GM12878 (cell line): Measurements from ENCODE around the gene KCNN3. TPM values are rescaled to one million over a fixed set of nuclear protein-coding genes. Genes with fewer than 3 reads are reported as not detected.

Experiments used
- ATAC-seq: fragments of 200-7000 bp; cut with Tn5 transposase; 3 replicates; pipeline ENCODE4 v1.9.1; 2020; ENCODE audit warnings: mild to moderate bottlenecking, moderate library complexity
- BruUV-seq: library from RNA; stranded (reverse); fragments of 400-500 nt; replicated peaks from 2 replicates; lab custom pipeline; 2021; lab: Mats Ljungman, UMichigan
- CTCF ChIA-PET: fragments of 300-600 bp; sonication (Branson Sonifier 250); formaldehyde crosslinking; extraction: SDS; loops from one replicate; lab custom pipeline; 2021; ENCODE audit warnings: inconsistent platforms; lab: Yijun Ruan, JAX
- POLR2A ChIA-PET: fragments of 350-600 bp; formaldehyde crosslinking; extraction: SDS; loops from one replicate; lab custom pipeline; 2021; ENCODE audit warnings: inconsistent platforms; lab: Charles Lee
- RAD21 ChIA-PET: fragments of 300-600 bp; sonication (Branson Sonifier 250); formaldehyde crosslinking; loops from one replicate; lab custom pipeline; 2023; ENCODE audit warnings: antibody characterized with exemption; ENCODE audit not compliant: unreplicated experiment; lab: Charles Lee
- SMC1A ChIA-PET: fragments of 300-600 bp; sonication (Branson Sonifier 250); formaldehyde crosslinking; loops from one replicate; lab custom pipeline; 2023; ENCODE audit not compliant: unreplicated experiment, uncharacterized antibody; lab: Charles Lee
- DNase-seq: peaks from one replicate; pipeline ENCODE4 v3.0.0-alpha.2; 2011; ENCODE audit warnings: low read depth, low spot score
- FAIRE-seq: peaks from 3 replicates; lab custom pipeline; 2011; peaks lifted over from hg19 to GRCh38; lab: Jason Lieb, UNC
- H2AFZ ChIP-seq: 2 replicates; pipeline ENCODE4 v1.6.0; 2011; ENCODE audit warnings: low read depth, low read length, control low read depth; ENCODE audit not compliant: control insufficient read depth
- H3K27ac ChIP-seq: 2 replicates; pipeline ENCODE4 v1.5.1; 2011; ENCODE audit warnings: control low read depth; ENCODE audit not compliant: control insufficient read depth, insufficient read depth
- H3K27me3 ChIP-seq, 2 experiments: replicated peaks in 1 of 2; 2 replicates each; pipeline versions ENCODE4 v1.6.0 to v1.6.1; 2011; ENCODE audit warnings: low read length in 1 of 2; ENCODE audit not compliant: control insufficient read depth in 2 of 2, insufficient read depth in 2 of 2
- H3K36me3 ChIP-seq, 2 experiments: 2 replicates each; pipeline ENCODE4 v1.5.1; 2011; ENCODE audit warnings: low read length in 1 of 2; ENCODE audit not compliant: control insufficient read depth in 2 of 2, insufficient read depth in 2 of 2
- H3K4me1 ChIP-seq: 2 replicates; pipeline ENCODE4 v1.6.1; 2011; ENCODE audit warnings: mild to moderate bottlenecking, low read length, moderate library complexity, mixed read lengths; ENCODE audit not compliant: control insufficient read depth, insufficient read depth
- H3K4me2 ChIP-seq: 2 replicates; pipeline ENCODE4 v1.6.0; 2011; ENCODE audit warnings: control low read depth; ENCODE audit not compliant: control insufficient read depth, insufficient read depth
- H3K4me3 ChIP-seq: fragments of 200-600 bp; sonication (generic); 2 replicates; pipeline ENCODE4 v1.5.1; 2016
- H3K79me2 ChIP-seq: 2 replicates; pipeline ENCODE4 v1.6.0; 2011; ENCODE audit warnings: low read length; ENCODE audit not compliant: control insufficient read depth, insufficient read depth
- H3K9ac ChIP-seq: 2 replicates; pipeline ENCODE4 v1.8.0; 2011; ENCODE audit warnings: low read length, control low read depth, mixed read lengths; ENCODE audit not compliant: control insufficient read depth, insufficient read depth
- H3K9me3 ChIP-seq: replicated peaks from 3 replicates; pipeline ENCODE4 v1.5.1; 2011; ENCODE audit warnings: mild to moderate bottlenecking, low read length; ENCODE audit not compliant: control insufficient read depth, insufficient read depth
- H4K20me1 ChIP-seq: 2 replicates; pipeline ENCODE4 v1.6.0; 2011; ENCODE audit not compliant: control insufficient read depth, insufficient read depth
- BCL11A ChIP-seq: IDR thresholded peaks from 2 replicates; pipeline ENCODE4 v1.6.1; 2011; ENCODE audit warnings: low read depth, low read length
- CEBPB ChIP-seq, 2 experiments: fragments of 150-350 bp in 1 of 2; IDR thresholded peaks; 2 replicates each; pipeline ENCODE4 v1.6.1; 2012 to 2014; ENCODE audit warnings: low read depth in 2 of 2, low read length in 2 of 2, borderline replicate concordance in 1 of 2, inconsistent platforms in 1 of 2
- CREM ChIP-seq: IDR thresholded peaks from 2 replicates; pipeline ENCODE4 v1.6.1; 2014; ENCODE audit warnings: antibody characterized with exemption, low read depth
- IKZF1 ChIP-seq: fragments of 450-650 bp; conservative IDR thresholded peaks from 2 replicates; pipeline ENCODE4 v1.6.1; 2017; ENCODE audit warnings: antibody characterized with exemption, mild to moderate bottlenecking
- KAT2A ChIP-seq: conservative IDR thresholded peaks from 2 replicates; pipeline ENCODE4 v1.6.1; 2011; ENCODE audit warnings: low read depth, low read length; ENCODE audit not compliant: control insufficient read depth
- MEF2B ChIP-seq: fragments of 450-650 bp; IDR thresholded peaks from 2 replicates; pipeline ENCODE4 v1.6.1; 2018; ENCODE audit warnings: mild to moderate bottlenecking, moderate library complexity; ENCODE audit not compliant: partially characterized antibody, poor library complexity, severe bottlenecking
- MYB ChIP-seq: fragments of 150-350 bp; IDR thresholded peaks from 2 replicates; pipeline ENCODE4 v1.6.1; 2014; ENCODE audit warnings: mild to moderate bottlenecking, low read depth, low read length, borderline replicate concordance
- POU2F2 ChIP-seq: IDR thresholded peaks from 3 replicates; pipeline ENCODE4 v1.6.1; 2011; ENCODE audit warnings: low read depth, mild to moderate bottlenecking, low read length, borderline replicate concordance
- RUNX3 ChIP-seq: IDR thresholded peaks from 2 replicates; pipeline ENCODE4 v1.6.1; 2012; ENCODE audit warnings: low read length, inconsistent platforms
- TCF12 ChIP-seq: IDR thresholded peaks from 2 replicates; pipeline ENCODE4 v1.6.1; 2011; ENCODE audit warnings: low read depth, mild to moderate bottlenecking, low read length
- TCF7 ChIP-seq: IDR thresholded peaks from 2 replicates; pipeline ENCODE4 v1.6.1; 2014; ENCODE audit warnings: antibody characterized with exemption, borderline replicate concordance
- WRNIP1 ChIP-seq: IDR thresholded peaks from 2 replicates; pipeline ENCODE4 v1.6.1; 2011; ENCODE audit warnings: low read depth, low read length, improper control_type of control experiment, borderline replicate concordance
- YY1 ChIP-seq: IDR thresholded peaks from 2 replicates; pipeline ENCODE4 v1.6.1; 2011; ENCODE audit warnings: low read depth, mild to moderate bottlenecking, low read length
- ZBED1 ChIP-seq: IDR thresholded peaks from 2 replicates; pipeline ENCODE4 v1.6.1; 2016; ENCODE audit warnings: borderline replicate concordance
- ZNF207 ChIP-seq: fragments of 450-650 bp; IDR thresholded peaks from 2 replicates; pipeline ENCODE4 v1.6.1; 2014; ENCODE audit warnings: antibody characterized with exemption, mild to moderate bottlenecking, borderline replicate concordance
- ZNF384 ChIP-seq: IDR thresholded peaks from 2 replicates; pipeline ENCODE4 v1.6.1; 2012; ENCODE audit warnings: low read depth, mild to moderate bottlenecking, low read length, improper control_type of control experiment, borderline replicate concordance
- WGBS: methylation state at CpG from one replicate; pipeline ENCODE4 v1.1.6; 2016; ENCODE audit warnings: low lambda C conversion rate; ENCODE audit not compliant: insufficient replicate concordance, insufficient coverage; ENCODE audit errors: missing lambda C conversion rate; 5-methylcytosine and 5-hydroxymethylcytosine counted together
- in situ Hi-C: fragments of 300-500 bp; cut with MboI; formaldehyde crosslinking; loops from 9 replicates; pipeline ENCODE4 v1.14.3; 2018; ENCODE audit warnings: mixed read lengths
- intact Hi-C: fragments of 100-400 bp; cut with micrococcal nuclease; formaldehyde crosslinking; loops from one replicate; pipeline ENCODE4 v1.14.2; 2022; ENCODE audit not compliant: unreplicated experiment
- polyA plus RNA-seq, 11 experiments: library from polyadenylated mRNA; depleted of rRNA in 4 of 11; unstranded in 6 of 11; stranded (reverse) in 5 of 11; fragments of >200 nt; fragmentation: Nextera tagmentation in 4 of 11; fragmentation: Illumina TruSeq in 1 of 11; extraction: Ambion mirVana in 4 of 11; extraction: Trizol in 1 of 11; gene quantifications; 1 replicate in 1 of 11; 2 replicates in 10 of 11; pipeline versions ENCODE4 v1.2.1 to v1.2.3, GENCODE V29; 2011 to 2016; ENCODE audit warnings: inconsistent platforms in 2 of 11, missing spikeins in 2 of 11, low read depth in 1 of 11
- total RNA-seq, 4 experiments: library from RNA; depleted of rRNA in 3 of 4; stranded (reverse); fragments of >200 nt in 3 of 4; fragmentation: Illumina TruSeq in 1 of 4; extraction: Trizol in 1 of 4; gene quantifications; 2 replicates each; pipeline versions ENCODE4 v1.2.1 to v1.2.3, GENCODE V29; 2013 to 2021
- TF ChIP-seq, protein P1 (sequence below): IDR thresholded peaks from 2 replicates; pipeline ENCODE4 v1.6.1; 2012; ENCODE audit warnings: low read depth, low read length, improper control_type of control experiment
- TF ChIP-seq, protein P2 (sequence below): IDR thresholded peaks from 2 replicates; pipeline ENCODE4 v1.6.1; 2012; ENCODE audit warnings: mild to moderate bottlenecking, low read depth, low read length
- TF ChIP-seq, protein P3 (sequence below): fragments of 450-650 bp; IDR thresholded peaks from 2 replicates; pipeline ENCODE4 v1.6.1; 2017; ENCODE audit warnings: mild to moderate bottlenecking, low read depth, inconsistent platforms; ENCODE audit not compliant: poor library complexity, severe bottlenecking

The KCNN3 gene
- total and polyA plus RNA-seq, 10 of the 15 experiments (the other 5 are each of a cell fraction or from before 2014, with no cell fraction given): 3.5 to 26.4 (median 14.9) TPM

DNA sequence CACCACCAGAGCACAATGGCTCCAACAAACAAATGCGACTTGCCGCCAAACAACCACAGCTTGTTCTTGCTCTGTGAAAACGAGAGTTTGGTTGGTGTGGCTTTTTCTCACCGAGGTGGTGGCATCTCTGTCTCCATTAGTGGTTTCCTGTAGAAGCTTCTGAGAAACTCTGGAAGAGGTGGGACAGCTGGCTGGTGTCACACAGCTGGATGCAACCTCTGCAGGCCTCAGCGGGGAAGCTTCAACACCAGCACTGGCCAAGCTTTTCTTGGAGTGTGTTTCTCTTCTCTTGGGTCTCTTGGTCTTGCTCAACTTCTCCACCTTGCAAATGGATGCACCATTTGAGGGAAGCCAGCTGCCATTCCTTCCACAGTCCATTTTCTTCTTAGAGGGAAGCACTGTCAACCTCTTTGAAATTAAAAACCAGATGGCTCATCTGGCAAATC lies 124.8 kb downstream of the KCNN3 start:
- H4K20me1 ChIP-seq: no peaks in the 10 kb centered on the region
- no peak overlapping the region for H3K4me3 ChIP-seq
- SMC1A ChIA-PET: interaction anchor here (1.2 to 2.1 kb wide), 3 partner anchors 121 to 129 kb away, joined by 3 to 7 read pairs (median 5); no protein-coding TSS in a partner anchor
- POLR2A ChIA-PET: interaction anchor here (0.5 kb wide), 1 partner anchor 250 kb away, joined by 5 read pairs; no protein-coding TSS in a partner anchor
- H2AFZ ChIP-seq: no peak overlapping the region
- peaks cover 48% of the 10 kb centered on the region for H3K4me1 ChIP-seq
- FAIRE-seq (peak; percentile 80), ATAC-seq (peak; percentile 27), DNase-seq (peak; percentile 59)
- H3K9me3 ChIP-seq: no peaks in the 10 kb centered on the region; the same call in 2 of the 3 replicates
- intact Hi-C loops (loop anchor here (5.0 kb wide), 2 partner anchors 132 to 188 kb away; partner anchors contain the start of gene UBE2Q1), in situ Hi-C loops (no loop called here)
- H3K4me2 ChIP-seq: 0 out of 2 replicates have a peak overlapping the region, but pooled peaks have one; percentile 13
- no peaks in the 10 kb centered on the region for H3K27me3 ChIP-seq
- BruUV-seq: no TSS peak
- CTCF ChIA-PET: interaction anchor here (0.9 to 1.7 kb wide), 6 partner anchors 9 to 133 kb away, joined by 3 to 5 read pairs (median 4); no protein-coding TSS in a partner anchor
- no peak overlapping the region for H3K9ac ChIP-seq
- no peaks in the 10 kb centered on the region for H3K79me2 ChIP-seq
- H3K27ac ChIP-seq: no peak overlapping the region
- RAD21 ChIA-PET: interaction anchor here (1.0 to 1.1 kb wide), 2 partner anchors 75 to 103 kb away, joined by 3 read pairs; no protein-coding TSS in a partner anchor
- 14% methylated on average over 5 of the region's 5 CpGs for WGBS
- H3K36me3 ChIP-seq: peaks cover 7% of the 10 kb centered on the region in 2 experiments; a peak in 3 of 4 replicates
- peak; percentile 90 for TF ChIP-seq RUNX3
- TF ChIP-seq WRNIP1: no peak
- TF ChIP-seq IKZF1: peak; percentile 45; the same call in 1 of the 2 replicates
- TF ChIP-seq MEF2B: no peak
- TF ChIP-seq TCF12: peak; percentile 94
- TF ChIP-seq, protein P1, sequence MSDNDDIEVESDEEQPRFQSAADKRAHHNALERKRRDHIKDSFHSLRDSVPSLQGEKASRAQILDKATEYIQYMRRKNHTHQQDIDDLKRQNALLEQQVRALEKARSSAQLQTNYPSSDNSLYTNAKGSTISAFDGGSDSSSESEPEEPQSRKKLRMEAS: no peak
- peak; percentile 57; the same call in 1 of the 2 replicates for TF ChIP-seq BCL11A
- TF ChIP-seq ZNF384: no peak
- TF ChIP-seq KAT2A: no peak
- no peak for TF ChIP-seq TCF7
- no peak for TF ChIP-seq CEBPB (IDR thresholded peaks at IDR 0.05; ENCODE audit: borderline replicate concordance in 1 of 2, low read depth in 2 of 2, low read length in 2 of 2)
- TF ChIP-seq CREM: no peak
- TF ChIP-seq, protein P2, sequence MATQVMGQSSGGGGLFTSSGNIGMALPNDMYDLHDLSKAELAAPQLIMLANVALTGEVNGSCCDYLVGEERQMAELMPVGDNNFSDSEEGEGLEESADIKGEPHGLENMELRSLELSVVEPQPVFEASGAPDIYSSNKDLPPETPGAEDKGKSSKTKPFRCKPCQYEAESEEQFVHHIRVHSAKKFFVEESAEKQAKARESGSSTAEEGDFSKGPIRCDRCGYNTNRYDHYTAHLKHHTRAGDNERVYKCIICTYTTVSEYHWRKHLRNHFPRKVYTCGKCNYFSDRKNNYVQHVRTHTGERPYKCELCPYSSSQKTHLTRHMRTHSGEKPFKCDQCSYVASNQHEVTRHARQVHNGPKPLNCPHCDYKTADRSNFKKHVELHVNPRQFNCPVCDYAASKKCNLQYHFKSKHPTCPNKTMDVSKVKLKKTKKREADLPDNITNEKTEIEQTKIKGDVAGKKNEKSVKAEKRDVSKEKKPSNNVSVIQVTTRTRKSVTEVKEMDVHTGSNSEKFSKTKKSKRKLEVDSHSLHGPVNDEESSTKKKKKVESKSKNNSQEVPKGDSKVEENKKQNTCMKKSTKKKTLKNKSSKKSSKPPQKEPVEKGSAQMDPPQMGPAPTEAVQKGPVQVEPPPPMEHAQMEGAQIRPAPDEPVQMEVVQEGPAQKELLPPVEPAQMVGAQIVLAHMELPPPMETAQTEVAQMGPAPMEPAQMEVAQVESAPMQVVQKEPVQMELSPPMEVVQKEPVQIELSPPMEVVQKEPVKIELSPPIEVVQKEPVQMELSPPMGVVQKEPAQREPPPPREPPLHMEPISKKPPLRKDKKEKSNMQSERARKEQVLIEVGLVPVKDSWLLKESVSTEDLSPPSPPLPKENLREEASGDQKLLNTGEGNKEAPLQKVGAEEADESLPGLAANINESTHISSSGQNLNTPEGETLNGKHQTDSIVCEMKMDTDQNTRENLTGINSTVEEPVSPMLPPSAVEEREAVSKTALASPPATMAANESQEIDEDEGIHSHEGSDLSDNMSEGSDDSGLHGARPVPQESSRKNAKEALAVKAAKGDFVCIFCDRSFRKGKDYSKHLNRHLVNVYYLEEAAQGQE: no peak
- no peak for TF ChIP-seq MYB
- TF ChIP-seq ZBED1: no peak
- 0 out of 3 replicates have a peak, but pooled peaks have one; percentile 28 for TF ChIP-seq POU2F2
- TF ChIP-seq YY1: 0 out of 2 replicates have a peak, but pooled peaks have one; percentile 18
- TF ChIP-seq ZNF207: no peak
- TF ChIP-seq, protein P3, sequence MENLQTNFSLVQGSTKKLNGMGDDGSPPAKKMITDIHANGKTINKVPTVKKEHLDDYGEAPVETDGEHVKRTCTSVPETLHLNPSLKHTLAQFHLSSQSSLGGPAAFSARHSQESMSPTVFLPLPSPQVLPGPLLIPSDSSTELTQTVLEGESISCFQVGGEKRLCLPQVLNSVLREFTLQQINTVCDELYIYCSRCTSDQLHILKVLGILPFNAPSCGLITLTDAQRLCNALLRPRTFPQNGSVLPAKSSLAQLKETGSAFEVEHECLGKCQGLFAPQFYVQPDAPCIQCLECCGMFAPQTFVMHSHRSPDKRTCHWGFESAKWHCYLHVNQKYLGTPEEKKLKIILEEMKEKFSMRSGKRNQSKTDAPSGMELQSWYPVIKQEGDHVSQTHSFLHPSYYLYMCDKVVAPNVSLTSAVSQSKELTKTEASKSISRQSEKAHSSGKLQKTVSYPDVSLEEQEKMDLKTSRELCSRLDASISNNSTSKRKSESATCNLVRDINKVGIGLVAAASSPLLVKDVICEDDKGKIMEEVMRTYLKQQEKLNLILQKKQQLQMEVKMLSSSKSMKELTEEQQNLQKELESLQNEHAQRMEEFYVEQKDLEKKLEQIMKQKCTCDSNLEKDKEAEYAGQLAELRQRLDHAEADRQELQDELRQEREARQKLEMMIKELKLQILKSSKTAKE: no peak
